Limb (tissue), 2 donors: ENCODE measurements around the gene CABP2.

Experiments
- DNase-seq, 2 donors: peaks; one replicate each; pipeline ENCODE4 v3.0.0-alpha.2; 2016; ENCODE audit errors: extremely low spot score in 2 of 2

The CABP2 gene

GRCh38 chr11:67508486-67509121 is 14.6 kb downstream of the CABP2 start:
- peak; percentile 95 to 99 for DNase-seq

DNA sequence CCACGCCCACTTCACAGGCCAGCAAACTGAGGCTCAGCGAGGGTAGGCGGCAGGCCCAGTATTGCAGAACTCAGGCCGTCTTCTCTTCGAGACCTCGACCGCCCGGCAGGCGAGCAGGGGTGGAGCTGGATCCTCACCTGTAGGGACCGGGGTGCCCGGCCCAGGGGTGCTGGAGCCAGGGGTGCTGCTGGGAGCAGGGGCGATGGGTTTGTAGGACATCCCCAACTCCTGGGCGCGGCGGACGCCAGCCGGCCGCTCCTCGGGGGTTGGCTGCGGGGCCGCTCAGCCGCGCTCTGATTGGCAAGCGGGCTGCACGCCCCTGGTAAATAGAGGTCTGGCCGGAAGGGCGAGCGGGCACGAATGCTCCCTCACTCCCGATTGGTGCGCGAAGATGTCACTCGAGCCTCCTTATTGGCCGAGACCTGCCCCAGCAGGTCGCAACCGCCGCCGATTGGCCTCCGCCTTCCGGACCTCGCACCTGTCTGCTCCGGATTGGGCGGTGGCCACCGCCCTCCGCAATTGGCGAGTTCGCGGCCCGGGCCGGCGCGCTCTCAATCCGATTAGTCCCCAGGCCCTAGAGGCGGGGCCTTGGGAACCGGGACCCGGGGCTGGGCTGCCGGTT is 15.3 kb downstream of the CABP2 start, which contains the start of gene CDK2AP2:
Gene CDK2AP2, minus strand, starts transcription at position 299 of the 622 bp plus-strand sequence. Its CDS starts 80 bp downstream, at position 219.
- DNase-seq, result peak; percentile 94 to 97

DNA sequence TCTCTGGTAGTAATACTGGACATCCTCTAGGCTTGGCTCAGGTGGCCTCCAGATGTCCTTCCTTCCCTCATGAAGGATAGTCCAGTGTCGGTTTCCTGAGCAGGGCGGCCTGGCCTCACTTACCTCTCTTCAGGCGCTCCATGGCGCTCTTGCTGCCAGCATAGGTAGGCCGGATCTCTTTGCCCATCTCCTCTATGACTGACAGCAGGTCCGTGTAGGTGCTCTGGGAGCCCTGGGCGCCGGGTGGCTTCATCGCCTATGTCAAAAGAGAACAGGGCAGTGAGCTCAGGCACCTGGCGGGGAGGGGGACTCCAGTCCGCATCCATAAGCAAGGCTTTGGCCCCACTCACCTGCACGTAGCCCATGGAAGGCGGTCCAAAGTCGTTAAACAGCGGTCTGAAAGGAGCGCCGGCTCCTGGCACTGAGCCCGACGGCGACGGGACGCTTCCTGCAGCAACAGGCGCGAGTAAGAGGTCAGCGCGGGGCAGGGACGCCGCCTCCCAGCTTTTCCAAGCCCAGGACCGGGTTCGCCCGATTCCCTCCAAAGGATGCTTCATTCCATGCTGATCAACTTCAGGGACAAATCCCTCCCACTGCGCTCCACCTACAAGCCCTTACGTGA is 15.9 kb downstream of the CABP2 start:
- peak in 1 of 2 donors; percentile 39 for DNase-seq

GRCh38 chr11:67506426-67507051 is 16.7 kb downstream of the CABP2 start:
- no peak for DNase-seq

DNA sequence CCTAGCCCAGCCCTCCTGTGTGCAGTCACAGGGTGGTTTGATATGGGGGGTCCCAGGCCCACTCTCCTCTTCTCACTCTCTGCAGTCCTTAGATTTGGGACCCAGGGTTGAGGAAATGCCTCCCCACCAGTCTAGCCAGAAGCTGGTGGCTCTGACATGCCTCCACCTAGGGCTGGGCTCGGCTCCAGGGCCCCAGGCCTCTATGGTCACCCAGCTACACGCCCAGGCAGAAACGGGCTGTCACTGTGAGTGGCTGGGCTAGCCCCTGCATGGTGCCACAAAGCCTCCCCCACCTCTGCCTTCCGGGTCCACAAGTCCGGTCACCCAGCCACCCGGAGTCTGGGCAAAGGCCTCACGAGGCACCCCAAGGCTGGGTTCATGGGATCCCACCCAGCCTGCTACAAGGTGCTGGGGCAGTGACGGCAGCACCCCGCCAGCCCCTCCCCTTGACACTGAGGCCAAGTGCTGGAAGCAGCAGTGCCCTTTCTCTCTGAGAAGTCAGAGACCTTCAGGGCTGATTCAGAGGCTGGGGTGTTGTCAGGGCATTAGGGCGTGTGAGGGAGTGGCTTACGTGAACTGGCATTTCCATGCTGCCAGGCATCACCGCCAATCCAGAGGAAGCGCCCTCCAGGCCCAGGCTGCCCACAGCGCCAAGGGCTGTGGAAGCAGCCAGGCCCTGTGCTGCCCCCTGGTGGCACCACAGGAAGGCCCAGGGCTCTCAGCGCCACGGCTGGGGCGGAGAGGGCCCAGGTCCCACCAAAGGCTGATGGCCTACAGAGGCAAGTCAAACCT is 17.4 kb downstream of the CABP2 start:
- peak; percentile 53 to 86 for DNase-seq

GRCh38 chr11:67504950-67505581 is 18.2 kb downstream of the CABP2 start, which contains the start of gene PITPNM1:
TSS of gene PITPNM1 (minus strand) at chr11:67505363. CDS start at chr11:67504180, 1,183 bp downstream.
- peak; percentile 34 to 81 for DNase-seq

- peak in 1 of 2 donors; percentile 76 for DNase-seq
These were observed 19.0 kb downstream of the CABP2 start for GRCh38 chr11:67504005-67504949.

DNA sequence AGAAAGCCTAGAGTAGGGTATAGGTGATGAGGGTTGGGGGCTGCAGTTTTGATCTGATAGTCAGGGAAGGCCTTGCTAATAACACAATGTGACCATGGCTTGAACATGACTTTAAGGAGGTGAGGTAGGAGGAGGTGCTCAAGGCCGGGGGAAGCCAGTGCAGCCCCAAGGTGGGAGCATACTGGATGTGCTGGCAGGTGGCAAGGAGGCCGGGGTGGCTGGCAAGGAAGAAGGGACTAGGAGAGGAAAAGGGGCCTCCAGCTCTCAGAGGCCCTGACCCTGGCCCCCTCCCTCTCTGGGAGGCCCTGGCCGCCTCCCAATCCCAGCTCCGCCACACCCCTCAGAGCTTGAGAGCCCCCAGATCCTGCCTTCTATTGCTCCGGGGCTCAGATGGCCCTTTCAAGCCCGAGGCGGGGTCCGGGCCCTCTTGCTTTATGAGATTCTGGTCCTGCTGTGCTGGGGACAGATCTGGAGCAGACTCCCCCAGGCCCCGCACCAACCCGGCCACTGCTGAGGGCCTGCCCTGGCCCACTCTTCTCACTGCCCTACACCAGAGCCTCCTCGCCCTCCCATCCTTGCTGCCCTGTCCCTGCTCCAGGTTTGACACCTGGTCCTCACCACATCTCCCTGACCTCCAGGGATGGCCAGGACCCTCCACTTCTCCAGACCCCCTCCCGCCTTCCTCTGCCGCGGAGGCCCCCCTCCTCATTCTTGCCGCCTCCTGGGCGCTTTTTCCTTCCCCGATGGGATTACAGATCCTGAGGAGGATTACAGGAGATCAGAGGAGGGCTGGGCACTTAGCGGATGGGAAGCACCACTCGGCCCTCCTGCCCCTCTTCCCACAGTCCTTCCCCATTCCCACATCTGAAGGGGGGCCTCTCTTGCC is 19.9 kb downstream of the CABP2 start:
- no peak for DNase-seq

GRCh38 chr11:67502328-67502979 is 20.8 kb downstream of the CABP2 start:
- DNase-seq, result no peak

GRCh38 chr11:67501854-67502253 is 21.4 kb downstream of the CABP2 start:
- no peak for DNase-seq

GRCh38 chr11:67500831-67501715 is 22.2 kb downstream of the CABP2 start:
- DNase-seq, result no peak

GRCh38 chr11:67500484-67500821 is 22.8 kb downstream of the CABP2 start:
- DNase-seq, result no peak

- DNase-seq, result no peak
These were observed 23.3 kb downstream of the CABP2 start for GRCh38 chr11:67499808-67500483.

DNA sequence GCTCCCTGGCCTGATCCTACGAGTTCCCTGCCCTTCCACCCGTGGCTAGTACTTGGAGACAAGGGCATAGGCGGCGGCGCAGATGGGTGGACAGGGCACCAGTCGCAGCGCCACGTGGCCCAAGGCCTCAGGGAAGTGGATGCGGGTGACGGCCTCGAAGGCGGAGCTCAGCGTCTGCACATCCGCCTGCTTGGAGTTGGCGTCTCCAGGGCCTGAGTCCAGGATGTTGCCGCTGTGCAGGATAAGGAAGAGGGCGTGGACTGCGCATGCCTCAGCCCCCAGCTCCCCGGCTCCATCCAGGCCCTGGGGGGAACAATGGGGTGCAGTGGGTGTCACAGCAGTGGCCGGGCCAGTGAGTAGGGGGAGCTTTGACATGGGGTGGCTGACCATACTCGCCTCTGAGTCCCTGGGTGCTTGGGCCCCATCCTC is 24.7 kb downstream of the CABP2 start:
- no peak for DNase-seq

DNA sequence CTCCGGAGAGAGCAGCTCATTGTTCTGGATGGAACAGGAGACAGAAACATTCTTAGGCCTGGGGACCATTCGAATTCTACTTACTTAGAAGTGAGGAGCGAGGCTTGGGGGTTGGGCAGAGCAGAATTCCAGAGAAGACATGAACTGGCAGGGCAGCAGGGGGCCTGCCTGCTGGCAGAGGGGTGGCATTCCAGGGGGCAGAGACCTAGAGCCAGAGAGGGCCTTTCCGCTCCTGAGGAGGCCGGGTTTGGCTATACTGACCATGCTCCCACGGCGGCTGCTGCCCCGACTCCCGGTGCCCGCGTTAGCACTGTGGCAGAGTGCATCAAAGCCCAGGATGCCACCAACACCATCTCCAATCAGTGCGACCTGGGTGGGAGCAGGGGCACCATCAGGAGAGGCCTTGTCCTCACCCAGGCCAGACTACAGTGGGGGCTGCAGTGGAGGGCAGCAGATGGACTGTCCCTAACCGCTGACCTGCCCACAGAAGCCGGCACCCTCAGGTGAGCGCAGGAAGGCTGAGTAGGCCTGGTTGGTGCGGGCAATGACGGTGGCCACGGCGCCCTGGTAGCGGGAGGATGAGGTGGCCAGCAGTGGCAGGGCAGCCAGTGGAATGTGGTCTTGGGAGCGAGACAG is 25.5 kb downstream of the CABP2 start:
- DNase-seq, result no peak

- no peak for DNase-seq
These were observed 27.1 kb downstream of the CABP2 start for GRCh38 chr11:67496113-67496512.
